Brain microvascular endothelial cell (primary cell): ENCODE results near the gene CSRNP3.

Experiments
- DNase-seq: peaks from one replicate; pipeline ENCODE4 v3.0.0-alpha.2; 2020
- H3K27ac ChIP-seq: fragments of 250-450 bp; sonication (Bioruptor Pico); 2 replicates; pipeline ENCODE4 v1.5.1; 2020; ENCODE audit warnings: mild to moderate bottlenecking, moderate library complexity
- H3K27me3 ChIP-seq: fragments of 250-450 bp; sonication (Bioruptor Pico); replicated peaks from 2 replicates; pipeline ENCODE4 v1.5.1; 2020; ENCODE audit warnings: mild to moderate bottlenecking
- H3K36me3 ChIP-seq: fragments of 250-450 bp; sonication (Bioruptor Pico); replicated peaks from 2 replicates; pipeline ENCODE4 v1.5.1; 2020; ENCODE audit warnings: mild to moderate bottlenecking
- H3K4me3 ChIP-seq: 2 replicates; pipeline ENCODE4 v1.5.1; 2011; ENCODE audit warnings: low read depth, mild to moderate bottlenecking, control low read depth, low read length, moderate library complexity
- CTCF ChIP-seq: IDR thresholded peaks from 2 replicates; pipeline ENCODE4 v1.5.1; 2011; ENCODE audit warnings: low read depth, mild to moderate bottlenecking, moderate library complexity, low read length, control low read depth, inconsistent platforms; ENCODE audit errors: missing control alignments
- in situ Hi-C: cut with HindIII; loops from 2 replicates; pipeline ENCODE4 v1.10.0; 2017; ENCODE audit warnings: low sequenced_read_pairs, low pct_ligation_motif_present

The CSRNP3 gene

GRCh38 chr2:165623783-165624469, 154.4 kb downstream of the CSRNP3 start:
- no peak for DNase-seq
- in situ Hi-C loops, result no loop called here
- Histone ChIP-seq H3K36me3 (no peaks in the 10 kb centered on the region), H3K27ac (no peak overlapping the region), H3K27me3 (no peaks in the 10 kb centered on the region), H3K4me3 (no peak overlapping the region)
- TF ChIP-seq CTCF, result no peak

DNA sequence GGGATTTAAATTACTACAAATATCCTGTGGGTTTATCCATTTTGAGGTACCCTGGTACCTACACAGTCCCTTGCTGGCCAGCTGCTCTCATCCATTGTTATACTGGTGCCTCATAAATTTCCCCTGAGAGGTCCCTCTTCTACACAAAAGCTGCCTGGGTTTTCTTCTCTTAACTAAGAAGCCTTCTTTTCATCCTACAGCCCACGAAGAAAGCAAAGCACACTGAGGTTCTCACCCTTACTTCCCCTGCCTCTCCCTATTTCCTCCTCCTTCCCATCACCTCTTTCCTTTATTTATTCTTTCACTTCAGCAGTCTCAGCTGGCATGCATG, 154.9 kb downstream of the CSRNP3 start:
- Histone ChIP-seq H3K27ac (no peak overlapping the region), H3K27me3 (no peaks in the 10 kb centered on the region), H3K36me3 (no peaks in the 10 kb centered on the region), H3K4me3 (no peak overlapping the region)
- no peak for DNase-seq
- in situ Hi-C loops, result no loop called here
- TF ChIP-seq CTCF, result no peak

- peak; percentile 88 for DNase-seq
- no peak overlapping the region for H3K4me3 ChIP-seq
- no peak for TF ChIP-seq CTCF
- peak overlapping the region; percentile 41 for H3K27ac ChIP-seq
- no peaks in the 10 kb centered on the region for H3K36me3 ChIP-seq
- in situ Hi-C loops, result no loop called here
- H3K27me3 ChIP-seq, result no peaks in the 10 kb centered on the region
Observed at GRCh38 chr2:165627470-165627869, 158.0 kb downstream of the CSRNP3 start.

- TF ChIP-seq CTCF, result no peak
- H3K36me3 ChIP-seq, result no peaks in the 10 kb centered on the region
- no peak for DNase-seq
- in situ Hi-C loops, result no loop called here
- H3K27me3 ChIP-seq, result no peaks in the 10 kb centered on the region
- no peak overlapping the region for H3K27ac ChIP-seq
- H3K4me3 ChIP-seq, result no peak overlapping the region
Observed at GRCh38 chr2:165629776-165630175, 160.3 kb downstream of the CSRNP3 start.

- TF ChIP-seq CTCF, result no peak
- H3K27me3 ChIP-seq, result no peaks in the 10 kb centered on the region
- H3K27ac ChIP-seq, result no peak overlapping the region
- DNase-seq, result no peak
- no peak overlapping the region for H3K4me3 ChIP-seq
- in situ Hi-C loops, result no loop called here
- no peaks in the 10 kb centered on the region for H3K36me3 ChIP-seq
Observed at GRCh38 chr2:165630236-165630635, 160.7 kb downstream of the CSRNP3 start.

GRCh38 chr2:165631089-165631488, 161.6 kb downstream of the CSRNP3 start:
- no peak for TF ChIP-seq CTCF
- no peaks in the 10 kb centered on the region for H3K27me3 ChIP-seq
- H3K36me3 ChIP-seq, result no peaks in the 10 kb centered on the region
- H3K27ac ChIP-seq, result no peak overlapping the region
- H3K4me3 ChIP-seq, result no peak overlapping the region
- in situ Hi-C loops, result no loop called here
- no peak for DNase-seq
